ENCODE results near the gene OMD. TPM values are rescaled to one million over a fixed set of nuclear protein-coding genes. Genes with fewer than 3 reads are reported as not detected.

Gene OMD
- total RNA-seq, 1 experiment from 2014 or later, result 0.37 TPM

GRCh38 chr9:92404042-92404836, 20.0 kb downstream of the OMD start, which contains the start of gene OGN:
OGN (minus strand) TSS chr9:92404578; CDS start chr9:92403407, 1,171 bp downstream.
- Histone ChIP-seq H3K9me3 (replicated peaks) (no peaks in the 10 kb centered on the region), H3K4me1 (replicated peaks) (no peaks in the 10 kb centered on the region), H3K36me3 (no peaks in the 10 kb centered on the region), H3K27me3 (replicated peaks) (no peaks in the 10 kb centered on the region), H3K27ac (no peak within 1 kb of the TSS), H3K4me3 (no peak within 1 kb of the TSS)
- no peak for DNase-seq (ENCODE audit: low read depth in 1 of 2, low spot score in 2 of 2)

- H3K9me3 ChIP-seq (replicated peaks), result no peaks in the 10 kb centered on the region
- no peaks in the 10 kb centered on the region for H3K36me3 ChIP-seq
- no peaks in the 10 kb centered on the region for H3K27me3 ChIP-seq (replicated peaks)
- no peak for DNase-seq (ENCODE audit: low read depth in 1 of 2, low spot score in 2 of 2)
- no peak overlapping the region for H3K4me3 ChIP-seq
- H3K27ac ChIP-seq, result no peak overlapping the region
- no peaks in the 10 kb centered on the region for H3K4me1 ChIP-seq (replicated peaks)
These were observed 21.2 kb downstream of the OMD start for GRCh38 chr9:92402826-92403745.

- no peak for DNase-seq (ENCODE audit: low read depth in 1 of 2, low spot score in 2 of 2)
- no peaks in the 10 kb centered on the region for H3K36me3 ChIP-seq
- H3K4me1 ChIP-seq (replicated peaks), result no peaks in the 10 kb centered on the region
- no peaks in the 10 kb centered on the region for H3K27me3 ChIP-seq (replicated peaks)
- H3K4me3 ChIP-seq, result no peak overlapping the region
- no peaks in the 10 kb centered on the region for H3K9me3 ChIP-seq (replicated peaks)
- no peak overlapping the region for H3K27ac ChIP-seq
These were observed 21.9 kb downstream of the OMD start for GRCh38 chr9:92402360-92402759.

- Histone ChIP-seq H3K9me3 (replicated peaks) (no peaks in the 10 kb centered on the region), H3K36me3 (no peaks in the 10 kb centered on the region), H3K4me1 (replicated peaks) (no peaks in the 10 kb centered on the region), H3K27ac (no peak overlapping the region), H3K27me3 (replicated peaks) (no peaks in the 10 kb centered on the region), H3K4me3 (no peak overlapping the region)
- no peak for DNase-seq (ENCODE audit: low read depth in 1 of 2, low spot score in 2 of 2)
These were observed 26.4 kb downstream of the OMD start for GRCh38 chr9:92397853-92398252.

GRCh38 chr9:92395617-92396016, 28.7 kb downstream of the OMD start:
- H3K9me3 ChIP-seq (replicated peaks), result no peaks in the 10 kb centered on the region
- no peaks in the 10 kb centered on the region for H3K4me1 ChIP-seq (replicated peaks)
- no peaks in the 10 kb centered on the region for H3K27me3 ChIP-seq (replicated peaks)
- no peak overlapping the region for H3K4me3 ChIP-seq
- no peaks in the 10 kb centered on the region for H3K36me3 ChIP-seq
- H3K27ac ChIP-seq, result no peak overlapping the region
- no peak for DNase-seq (ENCODE audit: low read depth in 1 of 2, low spot score in 2 of 2)

GRCh38 chr9:92393686-92394085, 30.6 kb downstream of the OMD start:
- Histone ChIP-seq H3K4me3 (no peak overlapping the region), H3K27ac (no peak overlapping the region), H3K4me1 (replicated peaks) (no peaks in the 10 kb centered on the region), H3K9me3 (replicated peaks) (no peaks in the 10 kb centered on the region), H3K36me3 (no peaks in the 10 kb centered on the region), H3K27me3 (replicated peaks) (no peaks in the 10 kb centered on the region)
- DNase-seq (ENCODE audit: low read depth in 1 of 2, low spot score in 2 of 2), result no peak

GRCh38 chr9:92392690-92393089, 31.6 kb downstream of the OMD start:
- no peak for DNase-seq (ENCODE audit: low read depth in 1 of 2, low spot score in 2 of 2)
- H3K9me3 ChIP-seq (replicated peaks), result no peaks in the 10 kb centered on the region
- no peaks in the 10 kb centered on the region for H3K4me1 ChIP-seq (replicated peaks)
- no peaks in the 10 kb centered on the region for H3K36me3 ChIP-seq
- no peak overlapping the region for H3K27ac ChIP-seq
- no peaks in the 10 kb centered on the region for H3K27me3 ChIP-seq (replicated peaks)
- no peak overlapping the region for H3K4me3 ChIP-seq

GRCh38 chr9:92385953-92386352, 38.3 kb downstream of the OMD start:
- no peaks in the 10 kb centered on the region for H3K27me3 ChIP-seq (replicated peaks)
- no peaks in the 10 kb centered on the region for H3K4me1 ChIP-seq (replicated peaks)
- DNase-seq (ENCODE audit: low read depth in 1 of 2, low spot score in 2 of 2), result no peak
- H3K9me3 ChIP-seq (replicated peaks), result no peaks in the 10 kb centered on the region
- no peaks in the 10 kb centered on the region for H3K36me3 ChIP-seq
- H3K27ac ChIP-seq, result no peak overlapping the region
- H3K4me3 ChIP-seq, result no peak overlapping the region

GRCh38 chr9:92385477-92385876, 38.8 kb downstream of the OMD start:
- no peak for DNase-seq (ENCODE audit: low read depth in 1 of 2, low spot score in 2 of 2)
- Histone ChIP-seq H3K27ac (no peak overlapping the region), H3K4me1 (replicated peaks) (no peaks in the 10 kb centered on the region), H3K9me3 (replicated peaks) (no peaks in the 10 kb centered on the region), H3K27me3 (replicated peaks) (no peaks in the 10 kb centered on the region), H3K4me3 (no peak overlapping the region), H3K36me3 (no peaks in the 10 kb centered on the region)

GRCh38 chr9:92385001-92385400, 39.3 kb downstream of the OMD start:
- Histone ChIP-seq H3K27ac (no peak overlapping the region), H3K4me3 (no peak overlapping the region), H3K27me3 (replicated peaks) (no peaks in the 10 kb centered on the region), H3K36me3 (no peaks in the 10 kb centered on the region), H3K4me1 (replicated peaks) (no peaks in the 10 kb centered on the region), H3K9me3 (replicated peaks) (no peaks in the 10 kb centered on the region)
- DNase-seq (ENCODE audit: low read depth in 1 of 2, low spot score in 2 of 2), result no peak

GRCh38 chr9:92384375-92384774, 39.9 kb downstream of the OMD start:
- H3K27me3 ChIP-seq (replicated peaks), result no peaks in the 10 kb centered on the region
- no peaks in the 10 kb centered on the region for H3K4me1 ChIP-seq (replicated peaks)
- H3K4me3 ChIP-seq, result no peak overlapping the region
- H3K9me3 ChIP-seq (replicated peaks), result no peaks in the 10 kb centered on the region
- H3K27ac ChIP-seq, result no peak overlapping the region
- DNase-seq (ENCODE audit: low read depth in 1 of 2, low spot score in 2 of 2), result no peak
- H3K36me3 ChIP-seq, result no peaks in the 10 kb centered on the region

GRCh38 chr9:92381775-92382174, 42.5 kb downstream of the OMD start:
- DNase-seq (ENCODE audit: low read depth in 1 of 2, low spot score in 2 of 2), result no peak
- Histone ChIP-seq H3K4me1 (replicated peaks) (no peaks in the 10 kb centered on the region), H3K9me3 (replicated peaks) (no peaks in the 10 kb centered on the region), H3K27me3 (replicated peaks) (no peaks in the 10 kb centered on the region), H3K36me3 (no peaks in the 10 kb centered on the region), H3K27ac (no peak overlapping the region), H3K4me3 (no peak overlapping the region)

- no peak for DNase-seq (ENCODE audit: low read depth in 1 of 2, low spot score in 2 of 2)
- Histone ChIP-seq H3K27me3 (replicated peaks) (no peaks in the 10 kb centered on the region), H3K4me3 (no peak overlapping the region)
These were observed 43.7 kb downstream of the OMD start for GRCh38 chr9:92380603-92381002.

More at GRCh38 chr9:92380603-92381002, 43.7 kb downstream of the OMD start:
- Histone ChIP-seq H3K27ac (no peak overlapping the region), H3K9me3 (replicated peaks) (no peaks in the 10 kb centered on the region), H3K36me3 (no peaks in the 10 kb centered on the region), H3K4me1 (replicated peaks) (no peaks in the 10 kb centered on the region)

Data from SJSA1 (cell line).